ENCODE data around the gene DGKG. TPM values are rescaled to one million over a fixed set of nuclear protein-coding genes. Genes with fewer than 3 reads are reported as not detected.

DGKG gene
- polyA plus RNA-seq, 5 donors, result 2.7 to 4.8 (median 4.4) TPM

- no peak for DNase-seq
Measured at GRCh38 chr3:186212611-186213010, 149.4 kb downstream of the DGKG start.

- no peak for DNase-seq
Measured at GRCh38 chr3:186210852-186211500, 151.1 kb downstream of the DGKG start.

- peak; percentile 65 to 76 for DNase-seq
Measured at GRCh38 chr3:186209810-186210752, 152.0 kb downstream of the DGKG start.

- DNase-seq, result no peak
Measured at GRCh38 chr3:186208296-186208989, 153.6 kb downstream of the DGKG start.

- no peak for DNase-seq
Measured at GRCh38 chr3:186207515-186207914, 154.5 kb downstream of the DGKG start.

GRCh38 chr3:186200726-186201125 is 161.3 kb downstream of the DGKG start:
- DNase-seq, result no peak

GRCh38 chr3:186198442-186198841 is 163.6 kb downstream of the DGKG start:
- DNase-seq, result no peak

- DNase-seq, result no peak
Measured at GRCh38 chr3:186194451-186194811, 167.6 kb downstream of the DGKG start.

- DNase-seq, result peak; percentile 52 to 67
Measured at GRCh38 chr3:186193534-186194450, 168.2 kb downstream of the DGKG start.

- no peak for DNase-seq
Measured at GRCh38 chr3:186192823-186193222, 169.2 kb downstream of the DGKG start.

GRCh38 chr3:186189492-186189891 is 172.5 kb downstream of the DGKG start:
- DNase-seq, result no peak

GRCh38 chr3:186187401-186188275 is 174.4 kb downstream of the DGKG start:
- DNase-seq, result no peak

GRCh38 chr3:186185194-186185787 is 176.7 kb downstream of the DGKG start:
- DNase-seq, result no peak

GRCh38 chr3:186184021-186184420 is 178.0 kb downstream of the DGKG start:
- no peak for DNase-seq

GRCh38 chr3:186182850-186183249 is 179.2 kb downstream of the DGKG start:
- DNase-seq, result no peak

- no peak for DNase-seq
Measured at GRCh38 chr3:186181901-186182300, 180.1 kb downstream of the DGKG start.

GRCh38 chr3:186180891-186181481 is 181.0 kb downstream of the DGKG start:
- no peak for DNase-seq

GRCh38 chr3:186180151-186180550 is 181.9 kb downstream of the DGKG start:
- DNase-seq, result no peak

GRCh38 chr3:186178412-186178811 is 183.6 kb downstream of the DGKG start:
- DNase-seq, result no peak
